GM18508 (cell line): ENCODE results near the gene TAS2R16.
"Not testable (repeated sequence)": the region's sequence is repeated elsewhere in the genome, so short reads cannot be mapped to it uniquely, and the experiment has no call there.

Experiments
- ATAC-seq: cut with Tn5 transposase; IDR thresholded peaks from one replicate; pipeline ENCODE4 v1.9.1; 2021; ENCODE audit warnings: moderate number of reproducible peaks; ENCODE audit not compliant: insufficient read depth, unreplicated experiment

The TAS2R16 gene

GRCh38 chr7:122975341-122975740 is 20.2 kb downstream of the TAS2R16 start:
- ATAC-seq = no peak

DNA sequence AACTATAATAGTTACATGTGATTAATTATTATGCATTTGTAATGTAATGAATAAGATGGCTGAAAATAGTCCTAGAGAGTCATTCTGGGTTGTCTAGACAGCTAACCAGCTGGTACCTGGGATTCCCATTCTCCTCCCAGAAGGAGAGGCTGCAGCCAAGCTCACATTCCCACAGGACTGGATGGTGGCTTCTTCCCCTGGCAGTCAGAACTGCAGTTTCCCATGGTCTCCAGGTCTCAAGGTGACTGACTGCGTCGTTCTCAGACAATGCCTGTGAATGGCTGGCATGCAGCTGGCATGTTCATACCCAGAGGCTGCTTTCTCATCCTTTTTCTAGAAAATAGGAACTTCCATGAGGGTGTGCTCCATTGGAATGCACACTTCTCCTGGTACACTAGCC is 21.3 kb downstream of the TAS2R16 start:
- ATAC-seq = no peak

DNA sequence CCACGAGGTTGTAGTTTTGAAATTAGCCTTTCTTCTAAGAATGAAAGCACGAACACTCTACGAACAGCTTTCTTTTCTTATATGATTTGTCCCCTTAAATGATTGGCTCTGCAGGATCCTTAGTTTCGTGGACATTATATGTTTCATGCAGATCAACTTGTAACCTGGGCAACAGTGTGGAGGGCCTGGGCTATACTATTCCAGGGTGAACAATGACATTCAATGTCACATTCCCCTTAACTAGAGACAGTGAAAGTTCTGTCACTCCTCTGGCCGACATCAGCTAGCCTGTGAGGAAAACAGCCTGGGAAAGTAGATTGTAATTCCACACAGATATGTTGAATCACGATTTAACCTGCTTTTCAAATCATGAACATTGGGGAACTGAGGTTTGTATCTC is 23.4 kb downstream of the TAS2R16 start:
- ATAC-seq = no peak

GRCh38 chr7:122970740-122971725 is 24.5 kb downstream of the TAS2R16 start:
- ATAC-seq = no peak

DNA sequence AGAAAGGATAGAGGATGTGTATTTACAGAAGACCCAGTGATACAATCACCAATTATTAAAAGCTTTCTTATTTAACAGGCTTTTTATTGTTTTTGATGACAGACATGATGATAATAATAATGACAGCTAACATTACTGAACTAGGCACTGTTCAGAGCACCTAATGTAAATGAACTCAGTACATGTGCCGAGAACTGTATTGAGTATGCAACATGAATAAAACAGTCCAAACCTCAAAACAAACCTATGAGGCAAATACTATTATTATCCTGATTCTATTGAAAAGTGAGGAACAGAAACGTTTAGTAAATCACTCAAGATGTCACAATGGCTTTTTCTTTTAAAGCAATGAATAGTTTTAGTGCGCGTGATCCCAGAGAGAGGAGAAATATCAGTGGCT is 27.1 kb downstream of the TAS2R16 start:
- no peak for ATAC-seq

DNA sequence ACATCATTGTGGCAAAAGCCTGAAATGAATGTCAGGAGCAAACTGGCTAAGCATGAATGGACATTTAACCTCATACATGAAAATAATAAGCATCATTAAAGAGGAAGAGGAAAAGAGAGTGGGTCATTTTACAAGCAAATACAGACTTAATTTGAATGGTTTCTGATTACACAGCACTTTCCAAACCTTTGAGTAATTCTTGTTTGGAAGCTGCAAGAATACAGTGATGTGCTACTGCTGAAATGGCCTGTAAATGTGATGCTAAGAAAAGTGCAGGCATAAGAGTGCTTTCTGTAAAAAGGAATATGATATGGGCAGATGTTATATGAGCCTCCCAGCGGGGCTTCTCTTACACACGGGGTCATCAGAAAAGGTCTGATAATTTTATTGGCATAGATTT is 30.2 kb downstream of the TAS2R16 start:
- ATAC-seq = no peak

DNA sequence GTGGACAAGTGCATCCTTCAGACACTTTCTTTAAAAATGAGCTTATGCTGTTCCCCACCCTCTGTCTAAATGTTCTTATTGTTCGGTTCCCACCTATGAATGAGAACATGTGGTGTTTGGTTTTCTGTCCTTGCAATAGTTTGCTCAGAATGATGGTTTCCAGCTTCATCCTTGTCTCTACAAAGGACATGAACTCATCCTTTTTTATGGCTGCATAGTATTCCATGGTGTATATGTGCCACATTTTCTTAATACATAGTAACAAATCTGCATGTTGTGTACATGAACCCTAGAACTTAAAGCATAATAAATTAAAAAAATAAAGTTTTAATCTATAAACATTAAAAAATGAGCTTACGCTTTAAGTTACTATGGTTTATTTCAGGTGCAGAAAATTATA is 41.8 kb downstream of the TAS2R16 start:
- not testable (repeated sequence) for ATAC-seq

DNA sequence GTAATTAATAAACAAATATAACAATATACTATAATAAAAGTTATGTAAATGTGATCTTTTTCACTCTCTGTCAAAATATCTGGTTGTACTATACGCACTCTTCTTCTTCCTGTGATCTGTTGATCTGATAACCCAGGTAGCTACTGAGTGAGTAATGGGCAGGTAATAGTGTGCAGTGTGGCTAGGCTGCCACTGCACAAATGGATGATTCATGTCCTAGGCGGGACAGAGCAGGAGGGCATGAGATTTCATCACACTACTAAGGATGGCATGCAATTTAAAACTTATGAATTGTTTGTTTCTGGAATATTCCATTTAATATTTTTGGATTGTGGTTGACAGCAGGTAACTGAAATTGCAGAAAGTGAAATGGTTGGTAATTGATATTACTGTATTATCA is 44.5 kb downstream of the TAS2R16 start:
- ATAC-seq = no peak

DNA sequence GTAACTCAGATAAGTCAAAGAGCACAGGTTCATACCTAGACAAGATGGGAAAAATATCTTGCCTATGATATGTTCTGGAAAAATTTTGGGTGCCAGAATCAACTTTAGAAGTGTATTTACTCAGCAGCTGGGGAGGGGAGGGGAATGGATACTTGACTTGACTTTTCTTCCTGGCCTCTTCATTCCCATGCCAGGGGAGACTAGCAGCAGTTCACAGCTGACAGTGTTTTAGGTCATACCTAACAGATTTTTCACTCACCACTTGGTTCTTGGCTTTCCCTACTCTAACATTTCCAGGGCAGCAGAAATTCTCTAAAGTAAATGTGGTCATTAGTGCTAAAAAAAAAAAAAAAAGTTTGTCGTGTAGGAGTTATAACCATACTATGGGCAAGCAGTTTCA is 46.3 kb downstream of the TAS2R16 start:
- ATAC-seq = no peak
